GM21723 (cell line): Measurements from ENCODE around the gene TAS2R14.

Source experiments
- ATAC-seq: cut with Tn5 transposase; IDR thresholded peaks from one replicate; pipeline ENCODE4 v1.9.1; 2021; ENCODE audit warnings: mild to moderate bottlenecking, moderate library complexity; ENCODE audit not compliant: unreplicated experiment

Gene TAS2R14

GRCh38 chr12:10939163-10939562 is at the start of gene TAS2R14:
TSS of gene TAS2R14 (minus strand) at chr12:10939263. CDS start at chr12:10939207, 56 bp downstream.
- no peak for ATAC-seq

- no peak for ATAC-seq
Observed at GRCh38 chr12:10986812-10987211, 47.7 kb upstream of the TAS2R14 start, which contains the start of gene TAS2R50. TSS of gene TAS2R50 (minus strand) at chr12:10986912. CDS start at chr12:10986860, 52 bp downstream.

GRCh38 chr12:10982244-10982643 is 43.2 kb upstream of the TAS2R14 start:
- no peak for ATAC-seq

- no peak for ATAC-seq
Observed at GRCh38 chr12:10974965-10975364, 35.9 kb upstream of the TAS2R14 start.

- no peak for ATAC-seq
Observed at GRCh38 chr12:10968765-10969456, 29.8 kb upstream of the TAS2R14 start.

- ATAC-seq, result no peak
Observed at GRCh38 chr12:10967409-10967808, 28.3 kb upstream of the TAS2R14 start.

- no peak for ATAC-seq
Observed at GRCh38 chr12:10966314-10966713, 27.3 kb upstream of the TAS2R14 start.

GRCh38 chr12:10965476-10965875 is 26.4 kb upstream of the TAS2R14 start:
- no peak for ATAC-seq

- no peak for ATAC-seq
Observed at GRCh38 chr12:10960211-10960610, 21.1 kb upstream of the TAS2R14 start.

GRCh38 chr12:10959804-10960203 is 20.7 kb upstream of the TAS2R14 start:
- ATAC-seq, result no peak

GRCh38 chr12:10957741-10958140 is 18.7 kb upstream of the TAS2R14 start:
- no peak for ATAC-seq

GRCh38 chr12:10956085-10956484 is 17.0 kb upstream of the TAS2R14 start:
- no peak for ATAC-seq

- ATAC-seq, result no peak
Observed at GRCh38 chr12:10952645-10953044, 13.6 kb upstream of the TAS2R14 start.

- no peak for ATAC-seq
Observed at GRCh38 chr12:10943167-10943566, 4.1 kb upstream of the TAS2R14 start.

GRCh38 chr12:10941916-10942607 is 3.0 kb upstream of the TAS2R14 start:
- no peak for ATAC-seq

GRCh38 chr12:10941369-10941768 is 2.3 kb upstream of the TAS2R14 start:
- no peak for ATAC-seq

- ATAC-seq, result no peak
Observed at GRCh38 chr12:10940389-10940788, 1.3 kb upstream of the TAS2R14 start.

- ATAC-seq, result no peak
Observed at GRCh38 chr12:10936506-10936905, 2.6 kb downstream of the TAS2R14 start.

- ATAC-seq, result no peak
Observed at GRCh38 chr12:10928746-10929286, 10.2 kb downstream of the TAS2R14 start, which contains the start of gene PRH2. TSS of gene PRH2 (plus strand) at chr12:10929236. CDS start at chr12:10929274, 38 bp downstream.

GRCh38 chr12:10926269-10926668 is 12.8 kb downstream of the TAS2R14 start:
- no peak for ATAC-seq

GRCh38 chr12:10919809-10920208 is 19.3 kb downstream of the TAS2R14 start:
- no peak for ATAC-seq

GRCh38 chr12:10910380-10910779 is 28.7 kb downstream of the TAS2R14 start:
- no peak for ATAC-seq
